LNCAP (cell line): Measurements from ENCODE around the gene CTSD.

Experiments used
- CTCF ChIP-seq: fragments of 450-650 bp; IDR thresholded peaks from 2 replicates; pipeline ENCODE4 v1.5.1; 2017; ENCODE audit warnings: mild to moderate bottlenecking

Gene CTSD

GRCh38 chr11:1728301-1728700, 35.4 kb downstream of the CTSD start:
- TF ChIP-seq CTCF, result no peak

DNA sequence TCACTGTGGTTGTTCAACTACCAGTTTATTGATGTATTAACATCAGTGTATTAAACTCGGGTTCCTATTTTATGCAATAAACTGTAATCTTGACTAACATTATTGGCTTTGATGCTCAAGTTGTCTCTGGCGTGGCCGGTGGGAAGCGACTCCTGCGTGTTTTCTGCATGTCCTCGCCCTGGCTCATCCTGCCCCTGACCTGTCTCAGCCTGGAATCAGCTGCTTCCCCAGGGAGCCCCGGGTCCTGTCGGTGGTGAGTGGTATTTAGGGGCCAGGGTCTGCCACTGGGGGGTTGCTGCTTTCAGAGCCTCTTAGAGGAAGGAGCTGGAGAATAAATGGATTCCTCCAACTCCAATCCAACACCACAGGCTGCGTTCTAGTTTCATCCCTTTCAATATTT, 35.9 kb downstream of the CTSD start:
- TF ChIP-seq CTCF, result no peak

DNA sequence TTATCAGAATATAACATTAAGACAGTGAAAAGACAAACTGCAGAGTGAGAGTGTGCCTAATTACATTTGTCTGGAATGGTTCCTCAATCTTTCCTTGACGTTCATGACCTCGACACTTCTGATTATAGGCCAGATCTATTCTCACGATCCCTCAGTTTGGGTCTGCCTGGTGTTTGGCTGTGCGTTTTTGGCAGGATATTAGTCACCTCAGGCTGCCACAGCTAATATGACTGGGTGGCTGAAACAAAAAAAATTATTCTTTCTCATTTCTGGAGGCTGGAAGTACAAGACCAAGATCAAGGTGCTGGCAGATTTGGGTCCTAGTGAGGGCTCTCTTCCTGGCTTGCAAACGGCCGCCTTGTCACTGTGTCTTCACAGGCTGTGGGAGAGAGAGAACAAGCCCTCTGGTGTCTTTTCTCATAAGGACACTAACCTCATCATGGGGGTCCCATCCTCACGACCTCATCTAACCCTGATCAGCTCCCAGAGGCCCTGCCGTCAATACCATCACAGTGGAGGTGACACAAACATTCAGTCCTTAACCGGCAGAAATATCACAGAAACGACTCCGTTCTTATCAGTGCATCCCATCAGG, 36.5 kb downstream of the CTSD start:
- no peak for TF ChIP-seq CTCF

- no peak for TF ChIP-seq CTCF
These were observed 43.9 kb downstream of the CTSD start for GRCh38 chr11:1719781-1720180.

- TF ChIP-seq CTCF, result no peak
These were observed 45.4 kb downstream of the CTSD start for GRCh38 chr11:1718326-1718725.

DNA sequence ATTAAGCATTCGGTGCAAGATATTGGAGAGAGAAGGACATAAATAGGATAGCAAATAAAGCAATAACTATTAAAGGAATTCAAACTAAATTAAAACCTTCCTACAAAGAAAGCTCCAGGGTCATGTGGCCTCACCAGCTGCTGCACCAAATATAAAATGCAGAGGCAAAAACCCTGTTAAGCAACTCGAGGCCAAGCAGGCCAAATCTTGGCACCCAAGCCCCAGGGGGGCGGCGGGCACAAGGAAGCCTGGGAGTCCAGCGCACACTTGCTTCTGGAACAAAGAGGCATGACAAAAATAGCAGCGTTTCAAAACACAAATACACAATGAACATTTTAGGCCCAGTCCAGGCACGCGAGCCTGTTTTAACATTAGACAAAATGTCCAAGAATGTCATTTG, 46.0 kb downstream of the CTSD start:
- no peak for TF ChIP-seq CTCF

GRCh38 chr11:1714908-1715885, 48.5 kb downstream of the CTSD start:
- TF ChIP-seq CTCF, result no peak
